ENCODE measurements around the gene ZNF718.

DNA sequence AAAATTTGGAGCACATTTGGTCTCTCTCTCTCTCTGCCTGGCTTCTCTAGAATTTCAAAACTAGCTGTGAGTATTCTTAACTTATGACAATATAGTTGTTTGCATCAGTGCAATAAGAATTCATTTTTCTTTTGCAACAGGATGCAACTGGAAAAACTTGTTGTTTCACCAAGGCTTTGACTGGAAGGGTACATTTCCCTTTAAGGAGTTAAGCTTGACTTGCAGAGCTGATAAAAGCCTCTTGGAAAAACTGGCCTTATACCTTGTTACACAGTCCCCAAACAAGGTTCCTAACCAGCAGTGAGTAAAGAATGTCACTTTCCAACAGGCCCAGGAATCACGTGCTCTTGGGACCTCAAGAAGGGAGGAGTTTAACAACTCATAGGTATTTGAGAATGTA, 25.9 kb upstream of the ZNF718 start:
- TF ChIP-seq, protein P1, sequence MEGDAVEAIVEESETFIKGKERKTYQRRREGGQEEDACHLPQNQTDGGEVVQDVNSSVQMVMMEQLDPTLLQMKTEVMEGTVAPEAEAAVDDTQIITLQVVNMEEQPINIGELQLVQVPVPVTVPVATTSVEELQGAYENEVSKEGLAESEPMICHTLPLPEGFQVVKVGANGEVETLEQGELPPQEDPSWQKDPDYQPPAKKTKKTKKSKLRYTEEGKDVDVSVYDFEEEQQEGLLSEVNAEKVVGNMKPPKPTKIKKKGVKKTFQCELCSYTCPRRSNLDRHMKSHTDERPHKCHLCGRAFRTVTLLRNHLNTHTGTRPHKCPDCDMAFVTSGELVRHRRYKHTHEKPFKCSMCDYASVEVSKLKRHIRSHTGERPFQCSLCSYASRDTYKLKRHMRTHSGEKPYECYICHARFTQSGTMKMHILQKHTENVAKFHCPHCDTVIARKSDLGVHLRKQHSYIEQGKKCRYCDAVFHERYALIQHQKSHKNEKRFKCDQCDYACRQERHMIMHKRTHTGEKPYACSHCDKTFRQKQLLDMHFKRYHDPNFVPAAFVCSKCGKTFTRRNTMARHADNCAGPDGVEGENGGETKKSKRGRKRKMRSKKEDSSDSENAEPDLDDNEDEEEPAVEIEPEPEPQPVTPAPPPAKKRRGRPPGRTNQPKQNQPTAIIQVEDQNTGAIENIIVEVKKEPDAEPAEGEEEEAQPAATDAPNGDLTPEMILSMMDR (IDR thresholded peaks at IDR 0.05; ENCODE audit: borderline replicate concordance, extremely low read depth, low read length, poor library complexity, severe bottlenecking) = no peak
- no peak for TF ChIP-seq EZH2 (IDR thresholded peaks at IDR 0.05; ENCODE audit: borderline replicate concordance, low read depth, low read length, severe bottlenecking)

All from DND-41 (cell line).